C4-2B (cell line): Measurements from ENCODE around the gene GAP43.

Experiments used
- CTCF ChIP-seq: fragments of 450-650 bp; conservative IDR thresholded peaks from 2 replicates; pipeline ENCODE4 v1.5.1; 2017; ENCODE audit warnings: mild to moderate bottlenecking
- ZFX ChIP-seq: fragments of 450-650 bp; IDR thresholded peaks from 2 replicates; pipeline ENCODE4 v1.6.1; 2017

GRCh38 chr3:115697263-115698053, 74.1 kb downstream of the GAP43 start:
- no peak for TF ChIP-seq CTCF
- no peak for TF ChIP-seq ZFX
